Activated gamma-delta T cell treated with Interleukin-2 at 50 U/mL for 16 hours (primary cell): ENCODE data around the gene HSD17B11.
"Not testable (repeated sequence)": the region's sequence is repeated elsewhere in the genome, so short reads cannot be mapped to it uniquely, and the experiment has no call there.

Source experiments
- DNase-seq: peaks from one replicate; pipeline ENCODE4 v3.0.0-alpha.2; 2020

Gene HSD17B11

DNA sequence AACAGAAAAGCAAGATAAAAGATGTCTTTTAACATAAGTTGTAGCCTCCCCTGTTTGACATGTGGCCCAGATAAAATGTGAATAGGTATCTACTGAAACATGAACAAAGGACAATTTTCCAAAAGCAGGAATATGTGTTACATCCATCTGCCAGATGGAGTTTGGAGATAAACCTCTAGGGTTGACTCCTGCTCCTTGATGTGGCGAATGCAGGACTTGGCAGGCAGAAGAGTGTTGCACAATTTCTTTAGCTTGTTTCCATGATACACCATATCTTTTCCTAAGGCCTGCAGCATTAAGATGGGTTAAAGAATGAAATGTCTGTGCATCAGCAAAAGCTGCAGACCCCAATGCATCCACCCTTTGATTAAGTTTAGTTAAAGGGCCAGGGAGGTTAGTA is 12.7 kb upstream of the HSD17B11 start:
- not testable (repeated sequence) for DNase-seq

GRCh38 chr4:87399954-87400353 is 9.0 kb upstream of the HSD17B11 start:
- no peak for DNase-seq

DNA sequence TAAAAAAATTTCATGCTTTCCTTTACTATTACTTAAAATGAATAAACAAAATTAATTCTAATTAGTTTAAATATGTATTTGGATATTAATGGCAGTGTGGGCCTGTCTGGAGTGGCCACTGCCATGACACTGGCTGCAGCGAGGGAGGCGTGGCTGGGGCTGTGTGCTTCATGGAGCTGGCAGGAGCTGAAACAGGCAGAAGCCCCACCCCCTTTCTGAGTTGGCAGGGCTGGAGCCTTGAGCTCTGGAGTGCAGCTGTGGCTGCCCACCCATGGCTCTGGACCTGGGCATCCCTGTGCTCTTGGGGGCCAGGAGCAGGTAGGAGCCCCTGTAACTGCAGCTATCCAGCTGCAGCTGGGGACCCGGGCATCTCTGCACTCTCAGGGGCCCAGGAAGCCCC is 8.2 kb upstream of the HSD17B11 start:
- no peak for DNase-seq

GRCh38 chr4:87395851-87396250 is 4.9 kb upstream of the HSD17B11 start:
- not testable (repeated sequence) for DNase-seq

GRCh38 chr4:87395073-87395472 is 4.1 kb upstream of the HSD17B11 start:
- not testable (repeated sequence) for DNase-seq

DNA sequence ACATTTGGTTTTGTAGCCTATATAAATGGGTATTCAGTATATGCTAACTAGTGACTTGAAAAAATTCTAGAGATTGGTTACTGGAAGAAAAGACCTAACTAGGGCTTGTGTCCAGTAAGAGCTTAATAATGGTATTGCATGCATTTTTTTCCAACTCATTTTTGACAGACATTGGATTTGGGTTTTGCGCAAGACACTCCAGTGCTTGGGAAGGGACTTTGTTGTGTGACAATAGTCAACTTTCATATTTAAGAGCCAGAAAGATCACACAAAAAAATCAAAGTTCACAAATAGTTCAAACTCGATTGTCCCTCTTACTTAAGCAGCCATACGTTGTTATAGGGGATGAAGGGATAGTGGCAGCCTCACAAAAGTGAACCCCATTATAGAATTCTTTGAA is 1.2 kb upstream of the HSD17B11 start:
- no peak for DNase-seq

DNA sequence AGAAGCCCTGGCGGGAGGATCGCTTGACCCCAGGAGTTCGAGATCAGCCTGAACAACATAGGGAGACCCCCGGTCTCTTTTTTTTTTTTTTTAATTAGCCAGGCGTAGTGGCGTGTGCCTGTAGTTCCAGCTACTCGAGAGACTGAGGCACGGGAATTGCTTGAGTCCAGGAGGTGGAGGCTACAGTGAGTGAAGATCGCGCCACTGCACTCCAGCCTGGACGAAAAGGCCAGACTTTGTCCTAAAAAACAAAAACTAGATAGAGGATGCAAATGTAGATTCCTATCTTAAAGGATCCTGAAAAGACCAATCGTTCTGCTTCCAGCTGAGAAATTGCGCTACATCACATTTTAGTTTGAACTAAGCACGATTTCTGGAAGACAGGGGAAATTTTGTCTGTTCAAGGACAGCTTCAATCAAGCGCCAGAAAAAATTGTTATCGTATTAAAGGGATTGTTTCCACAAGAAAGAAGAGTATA is 627 bp upstream of the HSD17B11 start:
- DNase-seq: no peak

DNA sequence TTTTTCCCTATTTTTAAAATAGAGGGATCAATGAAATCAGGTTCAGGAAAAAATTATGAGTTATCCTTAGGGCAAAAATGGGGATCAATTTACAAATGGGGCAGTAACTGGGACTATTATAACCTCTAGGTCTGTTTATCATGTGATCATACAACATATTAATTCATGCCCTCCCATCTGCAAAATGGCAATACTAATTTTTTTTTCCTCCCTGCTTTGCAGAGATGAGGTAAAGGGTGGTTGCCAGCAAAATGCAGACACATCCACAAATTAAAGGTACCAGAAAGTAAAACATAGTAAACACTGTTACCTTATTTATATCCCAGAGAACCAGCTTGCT is 467 bp downstream of the HSD17B11 start:
- DNase-seq: no peak

GRCh38 chr4:87390055-87390454 is 933 bp downstream of the HSD17B11 start:
- DNase-seq: not testable (repeated sequence)

DNA sequence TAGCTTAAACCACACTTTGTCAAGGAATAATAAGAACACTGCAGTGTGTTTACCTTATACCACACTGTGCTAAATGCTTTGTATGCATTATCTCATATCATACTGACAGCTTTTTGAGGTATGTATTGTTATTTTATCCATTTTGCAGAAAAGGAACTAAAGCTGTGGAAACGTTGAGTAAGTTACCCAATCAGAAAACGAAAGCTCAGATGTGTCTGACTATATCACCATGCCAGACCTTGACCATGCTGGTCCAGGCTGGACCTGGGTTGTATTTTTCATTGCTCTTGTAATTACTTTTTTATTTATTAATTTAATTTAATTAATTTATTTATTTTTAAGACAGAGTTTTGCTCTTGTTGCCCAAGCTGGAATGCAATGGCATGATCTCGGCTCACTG is 2.1 kb downstream of the HSD17B11 start:
- no peak for DNase-seq

DNA sequence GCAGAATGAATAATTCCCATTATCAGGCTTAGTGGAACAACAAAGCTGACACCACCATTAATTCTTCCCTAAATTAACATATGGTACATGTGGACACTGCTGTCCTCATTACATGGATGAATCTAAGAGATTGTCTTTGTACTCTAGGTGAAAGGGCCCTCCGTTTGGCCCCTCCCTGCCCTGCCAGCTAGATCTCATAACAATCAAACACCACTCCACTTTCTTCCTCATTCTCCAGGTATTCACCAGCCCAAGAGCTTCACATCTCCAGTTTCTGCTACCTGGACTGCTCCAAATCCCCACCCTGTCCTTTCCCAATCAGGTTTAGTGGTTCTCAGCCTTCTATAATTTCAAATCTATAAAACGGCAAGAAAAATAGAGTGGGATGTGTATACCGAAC is 3.8 kb downstream of the HSD17B11 start:
- DNase-seq: no peak

DNA sequence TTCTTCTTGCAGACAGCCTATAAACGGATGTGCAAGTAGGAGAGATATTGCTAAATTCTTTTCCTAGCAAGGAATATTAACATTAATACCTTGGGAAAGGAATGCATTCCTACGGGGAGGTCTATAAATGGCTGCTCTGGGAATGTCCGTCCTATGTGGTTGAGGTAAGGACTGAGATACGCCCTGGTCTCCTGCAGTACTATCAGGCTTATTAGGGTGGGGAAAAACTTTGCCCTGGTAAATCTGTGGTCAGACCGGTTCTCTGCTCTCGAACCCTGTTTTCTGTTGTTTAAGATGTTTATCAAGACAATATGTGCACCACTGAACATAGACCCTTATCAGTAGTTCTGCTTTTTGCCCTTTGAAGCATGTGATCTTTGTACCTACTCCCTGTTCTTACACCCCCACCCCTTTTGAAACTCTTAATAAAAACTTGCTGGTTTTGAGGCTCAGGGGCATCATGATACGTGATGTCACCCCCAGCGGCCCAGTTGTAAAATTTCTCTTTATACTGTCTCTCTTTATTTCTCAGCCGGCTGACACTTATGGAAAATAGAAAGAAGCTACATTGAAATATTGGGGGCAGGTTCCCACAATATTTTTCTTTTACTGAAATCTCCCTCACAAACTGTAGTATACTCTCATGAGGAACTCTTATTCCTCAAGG is 6.4 kb downstream of the HSD17B11 start:
- not testable (repeated sequence) for DNase-seq

- no peak for DNase-seq
Observed at GRCh38 chr4:87382931-87383330, 8.1 kb downstream of the HSD17B11 start.

DNA sequence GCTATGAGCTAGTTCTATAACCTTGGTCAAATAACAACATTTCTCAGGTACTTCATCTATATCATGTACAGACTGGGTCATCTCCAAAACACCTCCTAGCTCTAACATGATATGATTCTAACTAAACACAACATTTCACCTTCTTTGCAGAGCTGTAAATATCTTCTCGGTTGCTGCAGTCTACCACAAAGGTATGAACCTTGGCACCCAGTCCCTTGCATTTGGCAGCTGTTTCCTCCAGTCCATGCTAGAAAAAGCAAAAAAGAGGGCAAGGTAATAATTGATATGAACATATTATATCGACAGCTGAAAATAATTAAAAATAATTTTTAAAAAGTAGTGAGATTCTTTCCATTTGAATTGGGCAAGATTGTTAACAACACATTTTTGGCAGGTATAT is 8.9 kb downstream of the HSD17B11 start:
- DNase-seq: no peak

- no peak for DNase-seq
Observed at GRCh38 chr4:87377816-87378215, 13.2 kb downstream of the HSD17B11 start.

GRCh38 chr4:87375719-87376291 is 15.2 kb downstream of the HSD17B11 start:
- no peak for DNase-seq

DNA sequence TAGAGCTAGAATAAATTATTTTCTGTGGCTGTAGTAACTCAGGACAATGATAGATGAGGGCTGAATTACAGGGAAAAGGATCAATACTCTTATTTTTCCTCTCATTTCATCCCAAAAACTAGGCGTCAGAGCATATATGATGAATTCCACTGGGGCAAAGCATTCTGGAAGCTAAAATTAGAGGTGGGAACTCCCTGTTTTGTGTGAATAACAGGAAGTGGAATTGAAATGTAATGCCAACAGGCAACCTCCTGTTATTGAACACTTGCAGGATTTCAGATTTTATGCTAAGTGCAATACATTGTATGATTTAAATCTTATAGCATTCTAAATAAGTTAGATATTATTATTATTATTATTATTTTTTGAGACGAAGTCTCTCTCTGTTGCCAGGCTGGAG is 20.9 kb downstream of the HSD17B11 start:
- no peak for DNase-seq

- no peak for DNase-seq
Observed at GRCh38 chr4:87366521-87367162, 24.3 kb downstream of the HSD17B11 start.

DNA sequence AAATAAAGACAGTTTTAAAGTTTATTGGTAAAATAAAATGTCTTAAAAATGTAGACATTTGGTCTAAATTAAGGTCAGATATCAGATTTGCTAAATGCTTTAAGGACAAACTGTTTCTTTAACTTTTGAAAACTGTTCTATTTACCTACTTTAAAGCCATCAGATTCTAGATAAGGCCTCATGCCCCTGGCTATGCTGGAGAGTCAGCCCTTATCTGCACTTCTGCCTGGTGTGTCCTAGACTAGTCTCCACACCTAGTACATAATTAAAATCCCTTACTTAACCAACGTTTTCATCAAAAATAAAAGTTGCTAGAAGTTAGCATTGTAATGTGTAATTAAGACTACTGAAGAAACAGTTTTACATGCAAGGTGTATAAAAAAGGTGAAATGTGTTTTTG is 25.6 kb downstream of the HSD17B11 start:
- DNase-seq: no peak

DNA sequence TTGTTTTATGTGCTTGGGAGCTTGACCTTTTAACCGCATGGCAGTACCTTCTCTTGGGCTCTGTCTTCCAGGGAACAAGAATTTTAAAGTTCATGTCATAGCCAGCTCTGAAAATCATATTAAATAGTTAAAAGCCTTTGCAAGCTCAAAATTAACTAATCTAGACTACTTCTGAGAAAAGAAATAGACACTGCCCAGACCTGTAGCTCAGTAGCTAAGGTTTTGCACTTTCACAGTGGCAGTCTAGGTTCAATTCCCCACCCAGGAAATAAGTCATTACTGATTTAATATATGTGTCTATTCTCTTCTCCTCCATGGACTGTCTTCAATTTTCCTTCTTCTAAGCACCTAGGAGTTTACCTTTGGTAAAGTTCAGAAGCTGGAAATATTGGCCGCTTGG is 27.4 kb downstream of the HSD17B11 start:
- no peak for DNase-seq

DNA sequence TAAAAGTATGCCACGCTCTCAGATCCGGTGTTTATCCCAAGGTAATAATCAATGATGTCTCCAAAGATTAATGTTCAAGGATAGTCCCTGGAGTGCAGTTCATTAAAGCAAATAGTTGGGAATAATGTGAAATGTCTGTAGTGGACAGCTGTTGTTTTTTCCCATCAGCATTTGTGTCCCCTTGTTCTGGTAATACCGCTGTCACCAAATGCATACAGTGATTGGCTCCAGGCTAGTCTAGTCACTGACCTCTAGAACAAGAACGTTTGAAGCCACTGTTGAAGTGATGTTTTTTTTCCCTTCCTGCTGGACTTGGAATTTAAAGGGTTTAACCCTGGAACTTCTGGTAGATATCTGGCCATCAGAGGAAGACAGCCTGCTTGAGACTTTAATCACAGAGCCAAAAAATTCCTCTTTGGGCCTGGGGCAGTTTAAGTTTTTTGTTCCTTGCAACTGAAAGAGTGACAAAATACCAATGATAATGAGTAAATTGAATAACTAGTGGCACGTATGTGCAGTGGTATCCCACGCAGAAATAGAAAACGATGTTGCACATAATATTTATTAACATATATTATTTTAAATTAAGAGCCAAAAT is 30.6 kb downstream of the HSD17B11 start:
- no peak for DNase-seq

- DNase-seq: no peak
Observed at GRCh38 chr4:87359258-87359657, 31.7 kb downstream of the HSD17B11 start.

- DNase-seq: no peak
Observed at GRCh38 chr4:87356832-87357526, 34.0 kb downstream of the HSD17B11 start.
